Glutamatergic neuron (in vitro differentiated cells): ENCODE results near the gene ITCH. TPM values are rescaled to one million over a fixed set of nuclear protein-coding genes. Genes with fewer than 3 reads are reported as not detected.
"Not testable (repeated sequence)": the region's sequence is repeated elsewhere in the genome, so short reads cannot be mapped to it uniquely, and the experiment has no call there.

Source experiments
- DNase-seq: peaks from one replicate; pipeline ENCODE4 v3.0.0; 2022
- H3K27ac Mint-ChIP-seq: one replicate; pipeline ENCODE4 v1.8.0; 2020; ENCODE audit warnings: mild to moderate bottlenecking, mixed read lengths, inconsistent platforms; ENCODE audit not compliant: unreplicated experiment
- H3K27me3 Mint-ChIP-seq: one replicate; pipeline ENCODE4 v1.8.0; 2020; ENCODE audit warnings: mild to moderate bottlenecking, moderate library complexity, mixed read lengths, inconsistent platforms; ENCODE audit not compliant: unreplicated experiment
- H3K36me3 Mint-ChIP-seq: one replicate; pipeline ENCODE4 v1.8.0; 2020; ENCODE audit warnings: mild to moderate bottlenecking, mixed read lengths, inconsistent platforms; ENCODE audit not compliant: unreplicated experiment
- H3K4me1 Mint-ChIP-seq: one replicate; pipeline ENCODE4 v1.8.0; 2020; ENCODE audit warnings: mild to moderate bottlenecking, low read depth, mixed read lengths, inconsistent platforms; ENCODE audit not compliant: unreplicated experiment
- H3K4me3 Mint-ChIP-seq: one replicate; pipeline ENCODE4 v1.8.0; 2020; ENCODE audit warnings: mild to moderate bottlenecking, mixed read lengths, inconsistent platforms; ENCODE audit not compliant: unreplicated experiment
- H3K9me3 Mint-ChIP-seq: one replicate; pipeline ENCODE4 v1.8.0; 2020; ENCODE audit warnings: mild to moderate bottlenecking, moderate library complexity, mixed read lengths, inconsistent platforms; ENCODE audit not compliant: unreplicated experiment
- CTCF ChIP-seq: fragments of 200-600 bp; sonication (generic); IDR thresholded peaks from one replicate; pipeline ENCODE4 v1.5.0; 2021; ENCODE audit not compliant: partially characterized antibody, unreplicated experiment
- total RNA-seq: library from RNA; stranded (reverse); fragmentation: NEBNext Ultra II Directional; extraction: Animal tissue kit (Norgen Biotek cat#: 25700); gene quantifications from one replicate; pipeline ENCODE4 v1.2.1, GENCODE V29; 2021; ENCODE audit not compliant: unreplicated experiment

Gene ITCH
- total RNA-seq, 1 donor from 2014 or later = 59.4 TPM

- H3K4me1 Mint-ChIP-seq = peaks cover 12% of the 10 kb centered on the region
- H3K36me3 Mint-ChIP-seq = peaks cover 5% of the 10 kb centered on the region
- no peak for DNase-seq
- H3K9me3 Mint-ChIP-seq = peaks cover 3% of the 10 kb centered on the region
- H3K27ac Mint-ChIP-seq = peak overlapping the region; percentile 28
- H3K4me3 Mint-ChIP-seq = peak overlapping the region; percentile 44
- H3K27me3 Mint-ChIP-seq = peaks cover 2% of the 10 kb centered on the region
- TF ChIP-seq CTCF = no peak
Measured at GRCh38 chr20:34365765-34366213, 2.7 kb downstream of the ITCH start.

- Mint-ChIP-seq H3K36me3 (peaks cover 5% of the 10 kb centered on the region), H3K27me3 (peaks cover 2% of the 10 kb centered on the region), H3K9me3 (peaks cover 3% of the 10 kb centered on the region), H3K4me3 (no peak overlapping the region), H3K27ac (no peak overlapping the region), H3K4me1 (peaks cover 12% of the 10 kb centered on the region)
- no peak for DNase-seq
- TF ChIP-seq CTCF = no peak
Measured at GRCh38 chr20:34367155-34367554, 4.1 kb downstream of the ITCH start.

- H3K27ac Mint-ChIP-seq, H3K9me3 Mint-ChIP-seq, H3K4me3 Mint-ChIP-seq: not testable (repeated sequence)
Measured at GRCh38 chr20:34367911-34368310, 4.8 kb downstream of the ITCH start.

GRCh38 chr20:34368547-34368946 lies 5.5 kb downstream of the ITCH start:
- Mint-ChIP-seq H3K4me3 (no peak overlapping the region), H3K4me1 (peaks cover 12% of the 10 kb centered on the region), H3K27ac (no peak overlapping the region), H3K9me3 (no peaks in the 10 kb centered on the region), H3K27me3 (no peaks in the 10 kb centered on the region), H3K36me3 (peaks cover 5% of the 10 kb centered on the region)
- DNase-seq = no peak
- TF ChIP-seq CTCF = no peak

More at GRCh38 chr20:34367911-34368310, 4.8 kb downstream of the ITCH start:
- peaks cover 12% of the 10 kb centered on the region for H3K4me1 Mint-ChIP-seq
- H3K27me3 Mint-ChIP-seq, DNase-seq, H3K36me3 Mint-ChIP-seq: not testable (repeated sequence)

GRCh38 chr20:34369265-34369664 lies 6.2 kb downstream of the ITCH start:
- Mint-ChIP-seq H3K9me3 (no peaks in the 10 kb centered on the region), H3K36me3 (peaks cover 5% of the 10 kb centered on the region), H3K4me1 (peaks cover 10% of the 10 kb centered on the region), H3K4me3 (no peak overlapping the region), H3K27ac (no peak overlapping the region), H3K27me3 (no peaks in the 10 kb centered on the region)
- no peak for DNase-seq
- TF ChIP-seq CTCF = no peak

- H3K36me3 Mint-ChIP-seq = peaks cover 5% of the 10 kb centered on the region
- no peaks in the 10 kb centered on the region for H3K9me3 Mint-ChIP-seq
- H3K4me3 Mint-ChIP-seq = no peak overlapping the region
- DNase-seq = no peak
- peaks cover 9% of the 10 kb centered on the region for H3K4me1 Mint-ChIP-seq
- no peak for TF ChIP-seq CTCF
- H3K27ac Mint-ChIP-seq = no peak overlapping the region
- no peaks in the 10 kb centered on the region for H3K27me3 Mint-ChIP-seq
Measured at GRCh38 chr20:34370062-34370461, 7.0 kb downstream of the ITCH start.
